GM18499 (cell line): ENCODE results near the gene HOXC10.

Source experiments
- ATAC-seq: cut with Tn5 transposase; IDR thresholded peaks from one replicate; pipeline ENCODE4 v1.9.1; 2021; ENCODE audit warnings: moderate number of reproducible peaks; ENCODE audit not compliant: insufficient read depth, unreplicated experiment

Gene HOXC10

GRCh38 chr12:54036620-54037359 is 51.8 kb downstream of the HOXC10 start:
- ATAC-seq = no peak

- no peak for ATAC-seq
These were observed 52.7 kb downstream of the HOXC10 start for GRCh38 chr12:54037360-54038283.

GRCh38 chr12:54038284-54038870 is 53.4 kb downstream of the HOXC10 start:
- ATAC-seq = no peak

GRCh38 chr12:54038871-54039414 is 54.0 kb downstream of the HOXC10 start:
- ATAC-seq = no peak

- ATAC-seq = no peak
These were observed 54.6 kb downstream of the HOXC10 start for GRCh38 chr12:54039417-54040147.
